MM.1S (cell line): ENCODE data around the gene ITPRIP.

Experiments
- EZH2 ChIP-seq: fragments of 300-600 bp; sonication (generic); optimal IDR thresholded peaks from 2 replicates; pipeline ENCODE3; 2017; ENCODE audit warnings: low read depth, mild to moderate bottlenecking, antibody characterized with exemption, low read length, mixed read lengths
- EZH2phosphoT487 ChIP-seq: fragments of 300-600 bp; sonication (generic); IDR thresholded peaks from 2 replicates; pipeline ENCODE4 v1.6.1; 2018; ENCODE audit warnings: antibody characterized with exemption, low read length
- TF ChIP-seq, protein P1 (sequence below): fragments of 300-600 bp; sonication (generic); IDR thresholded peaks from 2 replicates; pipeline ENCODE4 v1.5.1; 2016; ENCODE audit warnings: antibody characterized with exemption, low read length, mixed read lengths

DNA sequence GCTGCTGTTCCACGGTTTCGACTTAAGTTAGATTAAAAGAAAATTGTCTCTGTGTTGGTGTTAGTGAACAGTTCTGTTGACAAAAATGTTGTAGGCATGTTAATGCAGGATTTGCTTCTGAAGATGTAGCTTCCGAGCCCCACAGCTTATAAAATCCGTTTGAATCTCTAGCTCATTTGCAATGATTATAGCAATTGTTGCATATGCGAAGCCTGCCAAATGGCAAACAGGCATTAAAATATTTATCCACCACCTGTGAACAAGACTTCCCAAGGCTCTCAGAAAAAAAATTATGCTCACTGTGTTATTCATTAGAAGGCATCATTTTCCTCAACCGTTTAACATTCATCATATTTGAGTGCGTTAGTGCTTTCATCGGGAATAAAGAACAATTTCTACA lies 29.6 kb upstream of the ITPRIP start:
- TF ChIP-seq, protein P1, sequence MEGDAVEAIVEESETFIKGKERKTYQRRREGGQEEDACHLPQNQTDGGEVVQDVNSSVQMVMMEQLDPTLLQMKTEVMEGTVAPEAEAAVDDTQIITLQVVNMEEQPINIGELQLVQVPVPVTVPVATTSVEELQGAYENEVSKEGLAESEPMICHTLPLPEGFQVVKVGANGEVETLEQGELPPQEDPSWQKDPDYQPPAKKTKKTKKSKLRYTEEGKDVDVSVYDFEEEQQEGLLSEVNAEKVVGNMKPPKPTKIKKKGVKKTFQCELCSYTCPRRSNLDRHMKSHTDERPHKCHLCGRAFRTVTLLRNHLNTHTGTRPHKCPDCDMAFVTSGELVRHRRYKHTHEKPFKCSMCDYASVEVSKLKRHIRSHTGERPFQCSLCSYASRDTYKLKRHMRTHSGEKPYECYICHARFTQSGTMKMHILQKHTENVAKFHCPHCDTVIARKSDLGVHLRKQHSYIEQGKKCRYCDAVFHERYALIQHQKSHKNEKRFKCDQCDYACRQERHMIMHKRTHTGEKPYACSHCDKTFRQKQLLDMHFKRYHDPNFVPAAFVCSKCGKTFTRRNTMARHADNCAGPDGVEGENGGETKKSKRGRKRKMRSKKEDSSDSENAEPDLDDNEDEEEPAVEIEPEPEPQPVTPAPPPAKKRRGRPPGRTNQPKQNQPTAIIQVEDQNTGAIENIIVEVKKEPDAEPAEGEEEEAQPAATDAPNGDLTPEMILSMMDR: no peak
- TF ChIP-seq EZH2: no peak
- TF ChIP-seq EZH2phosphoT487: no peak
